Peyer's patch (tissue), 4 donors: Measurements from ENCODE around the gene MYLK4.

ENCODE experiments used
- POLR2A ChIP-seq, 2 donors: fragments of 450-650 bp; IDR thresholded peaks; one replicate each; pipeline ENCODE4 v1.5.1; 2017; ENCODE audit warnings: antibody characterized with exemption in 2 of 2, mild to moderate bottlenecking in 2 of 2, moderate library complexity in 2 of 2
- TF ChIP-seq, protein P1 (sequence below), 6 experiments: fragments of 450-650 bp in 4 of 6; fragments of 200-600 bp in 2 of 6; sonication (generic) in 1 of 6; IDR thresholded peaks; one replicate each; pipeline ENCODE4 v1.5.1; 2017 to 2019; ENCODE audit warnings: antibody characterized with exemption in 6 of 6, mild to moderate bottlenecking in 3 of 6, moderate library complexity in 1 of 6

GRCh38 chr6:2743280-2744208, 7.2 kb downstream of the MYLK4 start:
- TF ChIP-seq, protein P1, sequence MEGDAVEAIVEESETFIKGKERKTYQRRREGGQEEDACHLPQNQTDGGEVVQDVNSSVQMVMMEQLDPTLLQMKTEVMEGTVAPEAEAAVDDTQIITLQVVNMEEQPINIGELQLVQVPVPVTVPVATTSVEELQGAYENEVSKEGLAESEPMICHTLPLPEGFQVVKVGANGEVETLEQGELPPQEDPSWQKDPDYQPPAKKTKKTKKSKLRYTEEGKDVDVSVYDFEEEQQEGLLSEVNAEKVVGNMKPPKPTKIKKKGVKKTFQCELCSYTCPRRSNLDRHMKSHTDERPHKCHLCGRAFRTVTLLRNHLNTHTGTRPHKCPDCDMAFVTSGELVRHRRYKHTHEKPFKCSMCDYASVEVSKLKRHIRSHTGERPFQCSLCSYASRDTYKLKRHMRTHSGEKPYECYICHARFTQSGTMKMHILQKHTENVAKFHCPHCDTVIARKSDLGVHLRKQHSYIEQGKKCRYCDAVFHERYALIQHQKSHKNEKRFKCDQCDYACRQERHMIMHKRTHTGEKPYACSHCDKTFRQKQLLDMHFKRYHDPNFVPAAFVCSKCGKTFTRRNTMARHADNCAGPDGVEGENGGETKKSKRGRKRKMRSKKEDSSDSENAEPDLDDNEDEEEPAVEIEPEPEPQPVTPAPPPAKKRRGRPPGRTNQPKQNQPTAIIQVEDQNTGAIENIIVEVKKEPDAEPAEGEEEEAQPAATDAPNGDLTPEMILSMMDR (IDR thresholded peaks at IDR 0.05): no peak
- no peak for TF ChIP-seq POLR2A (IDR thresholded peaks at IDR 0.05)
